Endothelial cell (in vitro differentiated cells): ENCODE results near the gene ANKRD40. TPM values are rescaled to one million over a fixed set of nuclear protein-coding genes. Genes with fewer than 3 reads are reported as not detected.
"Not testable (repeated sequence)": the region's sequence is repeated elsewhere in the genome, so short reads cannot be mapped to it uniquely, and the experiment has no call there.

Experiments
- DNase-seq: peaks from one replicate; pipeline ENCODE4 v3.0.0; 2021; ENCODE audit warnings: low spot score
- H3K27ac Mint-ChIP-seq: one replicate; pipeline ENCODE4 v1.8.0; 2021; ENCODE audit warnings: mixed read lengths, inconsistent platforms; ENCODE audit not compliant: unreplicated experiment
- H3K27me3 Mint-ChIP-seq: one replicate; pipeline ENCODE4 v1.8.0; 2021; ENCODE audit warnings: mild to moderate bottlenecking, moderate library complexity, mixed read lengths, inconsistent platforms; ENCODE audit not compliant: unreplicated experiment
- H3K36me3 Mint-ChIP-seq: one replicate; pipeline ENCODE4 v1.8.0; 2021; ENCODE audit warnings: mild to moderate bottlenecking, low read depth, mixed read lengths, inconsistent platforms; ENCODE audit not compliant: unreplicated experiment
- H3K4me1 Mint-ChIP-seq: one replicate; pipeline ENCODE4 v1.8.0; 2021; ENCODE audit warnings: mild to moderate bottlenecking, mixed read lengths, inconsistent platforms; ENCODE audit not compliant: unreplicated experiment
- H3K4me3 Mint-ChIP-seq: one replicate; pipeline ENCODE4 v1.8.0; 2021; ENCODE audit warnings: mild to moderate bottlenecking, mixed read lengths, inconsistent platforms; ENCODE audit not compliant: unreplicated experiment
- H3K9me3 Mint-ChIP-seq: one replicate; pipeline ENCODE4 v1.8.0; 2021; ENCODE audit warnings: mixed read lengths, inconsistent platforms; ENCODE audit not compliant: unreplicated experiment
- total RNA-seq: library from RNA; stranded (reverse); fragmentation: NEBNext Ultra II Directional; extraction: Animal tissue kit (Norgen Biotek cat#: 25700); gene quantifications from one replicate; pipeline ENCODE4 v1.2.1, GENCODE V29; 2021; ENCODE audit not compliant: unreplicated experiment
- TF ChIP-seq, protein P1 (sequence below): fragments of 200-600 bp; sonication (generic); IDR thresholded peaks from one replicate; pipeline ENCODE4 v1.5.0; 2021; ENCODE audit warnings: antibody characterized with exemption; ENCODE audit not compliant: unreplicated experiment

ANKRD40 gene
- total RNA-seq, 1 donor from 2014 or later, result 37.3 TPM

DNA sequence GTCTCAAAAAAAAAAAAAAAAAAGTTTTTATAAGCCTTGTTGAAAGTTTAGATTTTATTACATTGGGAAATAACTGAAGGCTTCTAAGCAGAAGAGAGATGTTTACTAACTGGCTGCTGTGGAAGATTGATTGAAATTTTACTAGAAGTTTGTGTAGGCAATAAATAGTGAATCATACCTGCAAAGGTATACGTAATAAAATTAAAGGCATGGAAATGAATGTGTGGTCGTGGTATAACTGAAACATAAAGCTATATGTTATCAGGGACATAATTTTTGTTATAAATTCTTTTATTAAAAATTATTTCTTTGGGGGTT is 20.4 kb upstream of the ANKRD40 start:
- no peaks in the 10 kb centered on the region for H3K36me3 Mint-ChIP-seq
- peaks cover 7% of the 10 kb centered on the region for H3K4me1 Mint-ChIP-seq
- H3K9me3 Mint-ChIP-seq, result no peaks in the 10 kb centered on the region
- H3K4me3 Mint-ChIP-seq, result no peak overlapping the region
- no peak for DNase-seq
- TF ChIP-seq, protein P1, sequence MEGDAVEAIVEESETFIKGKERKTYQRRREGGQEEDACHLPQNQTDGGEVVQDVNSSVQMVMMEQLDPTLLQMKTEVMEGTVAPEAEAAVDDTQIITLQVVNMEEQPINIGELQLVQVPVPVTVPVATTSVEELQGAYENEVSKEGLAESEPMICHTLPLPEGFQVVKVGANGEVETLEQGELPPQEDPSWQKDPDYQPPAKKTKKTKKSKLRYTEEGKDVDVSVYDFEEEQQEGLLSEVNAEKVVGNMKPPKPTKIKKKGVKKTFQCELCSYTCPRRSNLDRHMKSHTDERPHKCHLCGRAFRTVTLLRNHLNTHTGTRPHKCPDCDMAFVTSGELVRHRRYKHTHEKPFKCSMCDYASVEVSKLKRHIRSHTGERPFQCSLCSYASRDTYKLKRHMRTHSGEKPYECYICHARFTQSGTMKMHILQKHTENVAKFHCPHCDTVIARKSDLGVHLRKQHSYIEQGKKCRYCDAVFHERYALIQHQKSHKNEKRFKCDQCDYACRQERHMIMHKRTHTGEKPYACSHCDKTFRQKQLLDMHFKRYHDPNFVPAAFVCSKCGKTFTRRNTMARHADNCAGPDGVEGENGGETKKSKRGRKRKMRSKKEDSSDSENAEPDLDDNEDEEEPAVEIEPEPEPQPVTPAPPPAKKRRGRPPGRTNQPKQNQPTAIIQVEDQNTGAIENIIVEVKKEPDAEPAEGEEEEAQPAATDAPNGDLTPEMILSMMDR, result no peak
- H3K27ac Mint-ChIP-seq, result no peak overlapping the region
- no peaks in the 10 kb centered on the region for H3K27me3 Mint-ChIP-seq

DNA sequence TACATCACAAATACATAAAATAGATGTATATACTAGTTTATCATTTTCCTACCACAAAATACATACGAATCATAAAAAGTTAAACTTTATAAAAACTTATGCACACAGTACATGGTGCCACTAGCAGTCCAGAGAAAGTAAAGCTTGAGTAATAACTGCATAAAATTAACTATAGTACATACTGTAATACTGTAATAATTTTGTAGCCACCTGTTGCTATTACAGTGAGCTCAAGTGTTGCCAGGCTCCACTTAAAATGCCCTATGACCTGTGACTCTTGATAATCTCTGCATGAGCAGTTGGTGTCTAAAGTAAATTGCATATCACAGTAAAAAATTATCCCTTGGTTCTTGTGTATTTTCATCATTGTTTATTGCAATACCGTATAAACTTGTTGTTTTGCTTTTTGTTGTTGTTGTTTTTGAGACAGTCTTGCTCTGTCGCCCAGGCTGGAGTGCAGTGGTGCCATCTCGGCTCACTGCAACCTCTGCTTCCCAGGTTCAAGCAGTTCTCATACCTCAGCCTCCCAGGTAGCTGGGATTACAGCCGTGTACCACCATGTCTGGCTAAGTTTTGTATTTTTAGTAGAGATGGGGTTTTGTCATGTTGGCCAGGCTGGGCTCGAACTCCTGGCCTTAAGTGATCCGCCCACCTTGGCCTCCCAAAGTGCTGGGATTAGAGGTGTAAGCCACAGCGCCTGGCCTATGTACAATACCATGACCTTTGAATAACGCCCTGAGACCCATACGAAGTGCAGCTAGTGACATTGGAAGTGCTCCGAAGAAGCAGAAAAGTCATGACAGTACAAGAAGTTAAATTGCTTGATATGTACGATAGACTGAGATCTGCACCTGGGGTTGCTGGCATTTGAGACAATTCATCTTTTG is 18.3 kb upstream of the ANKRD40 start:
- Mint-ChIP-seq H3K36me3 (no peaks in the 10 kb centered on the region), H3K4me1 (peaks cover 22% of the 10 kb centered on the region), H3K9me3 (no peaks in the 10 kb centered on the region), H3K4me3 (no peak overlapping the region), H3K27ac (no peak overlapping the region), H3K27me3 (no peaks in the 10 kb centered on the region)
- DNase-seq, result no peak
- TF ChIP-seq, protein P1, result no peak

DNA sequence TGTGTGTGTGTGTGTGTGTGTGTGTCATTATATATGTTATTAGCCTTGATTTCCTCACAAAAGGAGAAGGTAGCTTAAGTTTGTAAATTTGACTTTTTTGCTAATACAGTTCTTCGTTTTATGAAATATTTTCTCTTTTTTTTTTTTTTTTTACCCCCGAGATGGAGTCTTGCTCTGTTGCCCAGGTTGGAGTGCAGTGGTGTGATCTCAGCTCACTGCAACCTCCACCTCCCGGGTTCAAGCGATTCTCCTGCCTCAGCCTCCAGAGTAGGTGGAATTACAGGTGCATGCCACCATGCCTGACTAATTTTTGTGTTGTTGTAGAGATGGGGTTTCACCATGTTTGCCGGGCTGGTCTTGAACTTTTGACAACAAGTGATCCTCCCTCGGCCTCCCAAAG is 16.9 kb upstream of the ANKRD40 start:
- not testable (repeated sequence) for H3K27ac Mint-ChIP-seq, H3K36me3 Mint-ChIP-seq, H3K27me3 Mint-ChIP-seq, H3K4me3 Mint-ChIP-seq, DNase-seq, H3K9me3 Mint-ChIP-seq
- H3K4me1 Mint-ChIP-seq, result peaks cover 28% of the 10 kb centered on the region

DNA sequence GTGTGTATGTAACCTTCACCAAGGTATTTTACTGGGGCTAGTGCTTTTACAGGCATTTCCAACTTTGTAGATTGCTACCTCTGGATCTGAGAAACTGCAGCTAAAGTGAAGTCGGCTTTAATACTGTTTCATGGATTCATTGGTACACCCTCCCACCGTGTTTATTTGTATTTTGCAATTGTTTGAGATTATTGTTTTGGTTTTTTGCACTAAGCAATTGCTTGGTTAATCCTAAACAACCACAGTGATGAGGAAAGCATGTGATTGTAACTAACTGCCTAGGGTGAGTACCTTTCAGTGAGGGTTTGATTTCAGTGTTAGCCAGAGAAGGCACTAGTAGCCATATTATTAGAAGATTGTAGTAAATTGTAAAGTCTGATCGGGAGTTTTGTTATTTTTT is 15.0 kb upstream of the ANKRD40 start:
- DNase-seq, result no peak
- TF ChIP-seq, protein P1, result no peak
- no peak overlapping the region for H3K4me3 Mint-ChIP-seq
- H3K27me3 Mint-ChIP-seq, result no peaks in the 10 kb centered on the region
- H3K4me1 Mint-ChIP-seq, result peaks cover 28% of the 10 kb centered on the region
- peak overlapping the region; percentile 72 for H3K27ac Mint-ChIP-seq
- H3K36me3 Mint-ChIP-seq, result no peaks in the 10 kb centered on the region
- H3K9me3 Mint-ChIP-seq, result no peaks in the 10 kb centered on the region

DNA sequence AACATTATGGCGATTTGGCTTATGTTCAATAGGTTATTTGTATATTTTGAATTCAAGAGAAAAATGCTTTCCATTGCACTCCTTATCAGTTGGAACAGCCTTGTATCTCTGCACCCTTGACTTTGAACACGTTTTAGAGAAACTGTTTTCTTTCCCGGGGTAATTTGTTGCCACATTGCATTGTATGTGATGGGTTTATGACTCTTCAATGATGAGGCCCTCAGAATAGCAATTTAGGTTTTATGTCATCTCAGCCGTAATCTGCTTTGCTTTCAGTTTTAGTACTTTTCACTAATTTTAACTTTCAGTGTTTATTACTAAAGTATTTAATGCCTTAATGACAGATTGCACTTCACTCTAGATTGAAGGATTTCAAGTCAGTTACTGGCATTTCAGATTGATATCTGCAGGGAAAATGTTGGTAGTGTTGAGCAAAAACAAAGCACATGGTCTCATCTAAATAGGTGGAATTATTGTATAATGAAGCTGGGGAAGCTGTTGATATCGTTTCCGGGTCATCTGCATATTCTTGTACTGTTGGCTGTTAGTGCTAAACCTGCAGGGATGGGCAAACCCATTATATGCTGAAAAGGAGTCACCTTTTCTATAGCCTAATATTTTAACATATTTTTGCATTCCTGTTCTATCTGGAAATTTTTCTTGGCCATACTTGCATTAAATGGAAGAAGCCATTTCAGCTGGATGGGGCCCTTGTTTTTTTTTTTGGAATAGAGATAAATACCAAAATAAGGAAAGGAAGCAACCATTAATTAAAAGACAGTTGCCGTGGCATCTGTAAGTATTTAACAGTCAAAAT is 13.7 kb upstream of the ANKRD40 start:
- no peaks in the 10 kb centered on the region for H3K27me3 Mint-ChIP-seq
- H3K4me1 Mint-ChIP-seq, result peaks cover 21% of the 10 kb centered on the region
- H3K4me3 Mint-ChIP-seq, result peak overlapping the region; percentile 98
- no peaks in the 10 kb centered on the region for H3K9me3 Mint-ChIP-seq
- no peaks in the 10 kb centered on the region for H3K36me3 Mint-ChIP-seq
- DNase-seq, result no peak
- H3K27ac Mint-ChIP-seq, result no peak overlapping the region
- TF ChIP-seq, protein P1, result no peak
